Prostate gland (tissue), 2 donors: ENCODE results near the gene GRAMD2B. TPM values are rescaled to one million over a fixed set of nuclear protein-coding genes. Genes with fewer than 3 reads are reported as not detected.

Experiments
- DNase-seq: peaks from one replicate; pipeline ENCODE4 v3.0.0-alpha.2; 2019; ENCODE audit warnings: low spot score
- H3K27ac ChIP-seq, 2 donors: fragments of 200-600 bp; sonication (generic); 2 replicates each; pipeline ENCODE4 v1.5.1; 2017 to 2019
- H3K27me3 ChIP-seq: fragments of 200-600 bp; sonication (generic); replicated peaks from 2 replicates; pipeline ENCODE4 v1.5.1; 2019; ENCODE audit not compliant: insufficient read depth
- H3K36me3 ChIP-seq, 2 donors: fragments of 200-600 bp; sonication (generic); 1 replicate in 1 of 2; 2 replicates in 1 of 2; pipeline versions ENCODE4 v1.5.1 to v1.8.1; 2017 to 2019
- H3K4me1 ChIP-seq: fragments of 200-600 bp; sonication (generic); replicated peaks from 2 replicates; pipeline ENCODE4 v1.5.1; 2019
- H3K4me3 ChIP-seq, 2 donors: fragments of 200-600 bp; sonication (generic); 2 replicates each; pipeline ENCODE4 v1.5.1; 2017 to 2019
- H3K9me3 ChIP-seq: fragments of 200-600 bp; sonication (generic); 2 replicates; pipeline ENCODE4 v1.5.1; 2017
- CTCF ChIP-seq, 4 experiments: fragments of 200-600 bp in 2 of 4; fragments of 450-650 bp in 2 of 4; sonication (generic) in 2 of 4; IDR thresholded peaks; 1 replicate in 3 of 4; 2 replicates in 1 of 4; pipeline ENCODE4 v1.5.1; 2016 to 2019; ENCODE audit warnings: antibody characterized with exemption in 4 of 4, mild to moderate bottlenecking in 2 of 4, moderate library complexity in 2 of 4
- POLR2A ChIP-seq: fragments of 450-650 bp; IDR thresholded peaks from one replicate; pipeline ENCODE4 v1.6.1; 2016; ENCODE audit warnings: antibody characterized with exemption, mild to moderate bottlenecking
- POLR2AphosphoS5 ChIP-seq: sonication (generic); formaldehyde crosslinking; IDR thresholded peaks from one replicate; pipeline ENCODE4 v1.6.1; 2017; ENCODE audit warnings: antibody characterized with exemption
- WGBS: methylation state at CpG from one replicate; pipeline ENCODE4 v1.1.5; 2018; 5-methylcytosine and 5-hydroxymethylcytosine counted together
- intact Hi-C: fragments of 100-400 bp; cut with DNase I; formaldehyde crosslinking; loops from one replicate; pipeline ENCODE4 v1.14.2; 2022
- total RNA-seq, 2 donors: library from RNA; depleted of rRNA; stranded (reverse); fragments of >200 nt; gene quantifications; one replicate each; pipeline ENCODE4 v1.1.0, GENCODE V29; 2016

The GRAMD2B gene
- total RNA-seq, 2 donors from 2014 or later, result 32.1 to 34.4 TPM

- 95% methylated on average over 3 of the region's 3 CpGs for whole genome bisulfite sequencing
- no peak overlapping the region for H3K4me3 ChIP-seq
- no peaks in the 10 kb centered on the region for H3K9me3 ChIP-seq
- H3K27ac ChIP-seq, result no peak overlapping the region
- H3K27me3 ChIP-seq, result no peaks in the 10 kb centered on the region
- peaks cover 0 to 5% of the 10 kb centered on the region in 2 donors for H3K36me3 ChIP-seq
- intact Hi-C loops, result no loop called here
- H3K4me1 ChIP-seq, result no peaks in the 10 kb centered on the region
- DNase-seq, result no peak
- TF ChIP-seq POLR2A (no peak), POLR2AphosphoS5 (no peak), CTCF (IDR thresholded peaks at IDR 0.05) (no peak)
Observed at GRCh38 chr5:126494393-126494792, 71.2 kb downstream of the GRAMD2B start.

- TF ChIP-seq CTCF (IDR thresholded peaks at IDR 0.05) (no peak), POLR2AphosphoS5 (no peak), POLR2A (no peak)
- Histone ChIP-seq H3K36me3 (peaks cover 0 to 5% of the 10 kb centered on the region in 2 donors), H3K4me1 (no peaks in the 10 kb centered on the region), H3K27ac (no peak overlapping the region), H3K27me3 (no peaks in the 10 kb centered on the region), H3K9me3 (no peaks in the 10 kb centered on the region), H3K4me3 (no peak overlapping the region)
- DNase-seq, result no peak
- WGBS, result 83% methylated on average over 5 of the region's 5 CpGs
- intact Hi-C loops, result no loop called here
Observed at GRCh38 chr5:126497506-126497905, 74.3 kb downstream of the GRAMD2B start.

GRCh38 chr5:126499278-126499677 lies 76.1 kb downstream of the GRAMD2B start:
- intact Hi-C loops, result no loop called here
- Histone ChIP-seq H3K4me1 (peaks cover 5% of the 10 kb centered on the region), H3K9me3 (no peaks in the 10 kb centered on the region), H3K27ac (peak overlapping the region in 1 of 2 donors; percentile 15), H3K4me3 (no peak overlapping the region), H3K36me3 (no peaks in the 10 kb centered on the region), H3K27me3 (no peaks in the 10 kb centered on the region)
- no peak for TF ChIP-seq CTCF (IDR thresholded peaks at IDR 0.05)
- TF ChIP-seq POLR2A, result no peak
- no peak for DNase-seq
- 47% methylated on average over 2 of the region's 2 CpGs for WGBS

GRCh38 chr5:126499853-126500342 lies 76.7 kb downstream of the GRAMD2B start:
- peaks cover 5% of the 10 kb centered on the region for H3K4me1 ChIP-seq
- H3K27me3 ChIP-seq, result no peaks in the 10 kb centered on the region
- intact Hi-C loops, result loop anchor here (5.0 kb wide), 1 partner anchor 37 kb away; no protein-coding TSS in a partner anchor
- no peak for DNase-seq
- peak overlapping the region in 1 of 2 donors; percentile 15 for H3K27ac ChIP-seq
- no peaks in the 10 kb centered on the region for H3K9me3 ChIP-seq
- TF ChIP-seq POLR2AphosphoS5 (no peak), CTCF (IDR thresholded peaks at IDR 0.05) (peak in 3 of 4 experiments; percentile 35 to 36 (median 36))
- no peak overlapping the region for H3K4me3 ChIP-seq
- WGBS, result 94% methylated on average over 3 of the region's 3 CpGs
- H3K36me3 ChIP-seq, result no peaks in the 10 kb centered on the region

- H3K36me3 ChIP-seq, result no peaks in the 10 kb centered on the region
- intact Hi-C loops, result loop anchor here (5.0 kb wide), 1 partner anchor 36 kb away; no protein-coding TSS in a partner anchor
Observed at GRCh38 chr5:126501448-126501847, 78.2 kb downstream of the GRAMD2B start.

More at GRCh38 chr5:126501448-126501847, 78.2 kb downstream of the GRAMD2B start:
- no peak for DNase-seq
- H3K27ac ChIP-seq, result no peak overlapping the region
- no peaks in the 10 kb centered on the region for H3K27me3 ChIP-seq
- WGBS, result 95% methylated on average over 10 of the region's 10 CpGs
- no peak overlapping the region for H3K4me3 ChIP-seq
- TF ChIP-seq POLR2A (no peak), POLR2AphosphoS5 (no peak), CTCF (IDR thresholded peaks at IDR 0.05) (no peak)
- no peaks in the 10 kb centered on the region for H3K9me3 ChIP-seq
- peaks cover 5% of the 10 kb centered on the region for H3K4me1 ChIP-seq
